Measurements from ENCODE around the gene SSUH2. TPM values are rescaled to one million over a fixed set of nuclear protein-coding genes. Genes with fewer than 3 reads are reported as not detected.

The SSUH2 gene
- total RNA-seq, 1 donor from 2014 or later, result 1.4 TPM

GRCh38 chr3:8575364-8576104 lies 69.1 kb downstream of the SSUH2 start:
- no peaks in the 10 kb centered on the region for H3K9me3 Mint-ChIP-seq
- DNase-seq (ENCODE audit: extremely low spot score, unreplicated experiment), result no peak
- TF ChIP-seq CTCF (conservative IDR thresholded peaks at IDR 0.05), result no peak
- no peak overlapping the region for H3K27ac Mint-ChIP-seq
- H3K36me3 Mint-ChIP-seq, result peaks cover 4% of the 10 kb centered on the region
- H3K4me1 Mint-ChIP-seq (ENCODE audit: unreplicated experiment), result peaks cover 28% of the 10 kb centered on the region
- H3K27me3 Mint-ChIP-seq, result no peaks in the 10 kb centered on the region
- H3K4me3 Mint-ChIP-seq, result no peak overlapping the region

GRCh38 chr3:8574670-8575322 lies 69.8 kb downstream of the SSUH2 start:
- H3K27me3 Mint-ChIP-seq, result no peaks in the 10 kb centered on the region
- H3K36me3 Mint-ChIP-seq, result peaks cover 8% of the 10 kb centered on the region
- no peak for TF ChIP-seq CTCF (conservative IDR thresholded peaks at IDR 0.05)
- no peak overlapping the region for H3K27ac Mint-ChIP-seq
- no peak overlapping the region for H3K4me3 Mint-ChIP-seq
- H3K4me1 Mint-ChIP-seq (ENCODE audit: unreplicated experiment), result peaks cover 28% of the 10 kb centered on the region
- DNase-seq (ENCODE audit: extremely low spot score, unreplicated experiment), result no peak
- no peaks in the 10 kb centered on the region for H3K9me3 Mint-ChIP-seq

- no peak for TF ChIP-seq CTCF (conservative IDR thresholded peaks at IDR 0.05)
- no peak overlapping the region for H3K27ac Mint-ChIP-seq
- no peaks in the 10 kb centered on the region for H3K27me3 Mint-ChIP-seq
- no peaks in the 10 kb centered on the region for H3K9me3 Mint-ChIP-seq
- H3K36me3 Mint-ChIP-seq, result peaks cover 8% of the 10 kb centered on the region
- H3K4me1 Mint-ChIP-seq (ENCODE audit: unreplicated experiment), result peaks cover 28% of the 10 kb centered on the region
- no peak for DNase-seq (ENCODE audit: extremely low spot score, unreplicated experiment)
- H3K4me3 Mint-ChIP-seq, result no peak overlapping the region
Measured at GRCh38 chr3:8574040-8574669, 70.4 kb downstream of the SSUH2 start.

- H3K27ac Mint-ChIP-seq, result no peak overlapping the region
- no peak for TF ChIP-seq CTCF (conservative IDR thresholded peaks at IDR 0.05)
- H3K4me3 Mint-ChIP-seq, result no peak overlapping the region
- peaks cover 13% of the 10 kb centered on the region for H3K36me3 Mint-ChIP-seq
- no peak for DNase-seq (ENCODE audit: extremely low spot score, unreplicated experiment)
- no peaks in the 10 kb centered on the region for H3K27me3 Mint-ChIP-seq
- H3K4me1 Mint-ChIP-seq (ENCODE audit: unreplicated experiment), result peaks cover 28% of the 10 kb centered on the region
- H3K9me3 Mint-ChIP-seq, result no peaks in the 10 kb centered on the region
Measured at GRCh38 chr3:8573342-8573926, 71.2 kb downstream of the SSUH2 start.

GRCh38 chr3:8571256-8571655 lies 73.3 kb downstream of the SSUH2 start:
- peaks cover 13% of the 10 kb centered on the region for H3K36me3 Mint-ChIP-seq
- H3K4me3 Mint-ChIP-seq, result no peak overlapping the region
- H3K4me1 Mint-ChIP-seq (ENCODE audit: unreplicated experiment), result peaks cover 28% of the 10 kb centered on the region
- DNase-seq (ENCODE audit: extremely low spot score, unreplicated experiment), result no peak
- no peaks in the 10 kb centered on the region for H3K9me3 Mint-ChIP-seq
- H3K27ac Mint-ChIP-seq, result no peak overlapping the region
- H3K27me3 Mint-ChIP-seq, result no peaks in the 10 kb centered on the region
- TF ChIP-seq CTCF (conservative IDR thresholded peaks at IDR 0.05), result no peak

Other genes starting within 250 kb of the SSUH2 start
- gene LMCD1, start 143.0 kb downstream of the SSUH2 start, total RNA-seq (ENCODE audit: low replicate concordance), result 12.8 and 33.1 TPM in 2 replicates
- not detected in 2 replicates for gene CAV3, start 89.0 kb upstream of the SSUH2 start, total RNA-seq (ENCODE audit: low replicate concordance)
- 3.3 and 4.1 TPM in 2 replicates for gene OXTR, start 124.8 kb upstream of the SSUH2 start, total RNA-seq (ENCODE audit: low replicate concordance)